Measurements from ENCODE around the gene CBFA2T2.

DNA sequence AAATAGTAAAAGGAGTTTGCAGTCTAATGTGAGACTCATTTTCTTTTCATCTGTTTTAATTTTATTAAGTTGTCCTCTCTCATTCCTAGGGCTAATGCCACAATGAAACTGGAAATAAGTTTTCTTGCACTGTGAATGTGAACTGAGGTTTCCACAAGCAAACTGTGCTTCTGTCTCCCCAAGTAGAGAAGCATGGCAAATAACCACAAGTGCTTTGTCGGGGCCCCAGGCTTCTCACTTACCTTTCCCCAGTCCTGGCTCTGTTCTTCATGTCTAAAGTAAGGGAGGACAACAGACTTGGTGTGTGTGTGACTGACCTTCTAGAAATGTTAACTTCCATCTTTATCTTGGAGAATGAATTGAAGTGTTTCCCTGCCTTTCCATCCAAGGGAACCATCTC lies 80.8 kb downstream of the CBFA2T2 start:
- TF ChIP-seq CTCF (IDR thresholded peaks at IDR 0.05) (no peak), POLR2A (IDR thresholded peaks at IDR 0.05) (no peak)

All from lower leg skin (tissue), 3 donors.